Measurements from ENCODE around the gene MSRB1. TPM values are rescaled to one million over a fixed set of nuclear protein-coding genes. Genes with fewer than 3 reads are reported as not detected.
"Not testable (repeated sequence)": the region's sequence is repeated elsewhere in the genome, so short reads cannot be mapped to it uniquely, and the experiment has no call there.

MSRB1 gene
- total RNA-seq, 1 experiment from 2014 or later = 49.4 TPM

DNA sequence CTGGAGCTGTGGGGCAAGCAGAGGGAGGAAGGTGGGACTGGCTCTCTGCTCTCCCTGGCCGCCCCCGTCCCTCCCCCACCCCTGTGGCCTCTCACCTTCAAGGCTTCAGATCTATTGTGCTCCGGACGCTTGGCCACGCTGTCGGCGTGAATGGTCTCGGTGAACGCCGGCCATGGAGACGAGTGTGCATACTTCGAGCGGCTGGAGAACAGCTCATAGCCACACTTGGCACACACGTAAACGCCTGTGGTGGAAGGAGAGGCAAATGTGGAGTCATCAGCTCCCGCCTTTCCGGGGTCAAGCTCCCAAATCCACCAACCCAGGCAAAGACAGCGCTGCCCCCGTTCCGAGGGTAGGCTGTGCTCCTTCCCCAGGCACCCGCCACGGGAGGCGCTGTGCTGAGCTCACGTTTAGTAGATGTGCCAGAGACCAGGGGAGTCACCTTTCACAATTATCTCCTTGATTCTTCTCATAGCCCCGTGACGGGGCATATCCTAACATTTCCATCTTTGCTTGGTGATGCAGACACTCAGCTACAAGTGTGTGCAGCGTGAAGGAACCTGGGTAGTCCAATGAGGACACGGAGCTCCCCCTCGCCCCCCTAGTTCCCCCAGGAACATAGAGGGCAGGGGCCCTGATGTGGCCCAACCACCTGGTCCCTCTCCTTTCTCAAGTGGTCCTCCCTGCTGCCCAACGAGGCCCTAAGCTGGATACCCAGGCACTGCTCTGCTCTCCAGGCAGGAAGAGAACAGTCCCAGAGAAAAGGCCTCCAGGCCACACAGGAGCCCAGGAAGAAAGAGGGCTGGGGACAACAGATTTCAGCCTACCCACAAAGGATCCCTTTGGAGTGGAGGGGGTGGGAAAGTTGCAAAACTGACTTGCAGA lies 1.6 kb downstream of the MSRB1 start:
- intact Hi-C loops (cut with micrococcal nuclease; ENCODE audit: unreplicated experiment) = loop anchor here (2.0 to 5.0 kb wide), 2 partner anchors 17 to 159 kb away; partner anchors contain the start of genes NDUFB10, NUBP2 and SPSB3
- peak overlapping the region; percentile 61 for H3K27ac ChIP-seq
- DNase-seq = no peak
- no peaks in the 10 kb centered on the region for H3K9me3 ChIP-seq (ENCODE audit: insufficient read depth, low read depth)
- H3K4me2 ChIP-seq = peak overlapping the region; percentile 86
- no peaks in the 10 kb centered on the region for H3K36me3 ChIP-seq (ENCODE audit: low read depth)
- peaks cover 44% of the 10 kb centered on the region; the same call in 1 of the 2 replicates for H3F3A ChIP-seq (ENCODE audit: insufficient read depth, low read depth)
- H3K4me1 ChIP-seq (replicated peaks; ENCODE audit: insufficient read depth) = peaks cover 21% of the 10 kb centered on the region
- no peak overlapping the region for H2AFZ ChIP-seq
- no peaks in the 10 kb centered on the region for H3K9me2 ChIP-seq (ENCODE audit: insufficient read depth)
- TF ChIP-seq, protein P1, sequence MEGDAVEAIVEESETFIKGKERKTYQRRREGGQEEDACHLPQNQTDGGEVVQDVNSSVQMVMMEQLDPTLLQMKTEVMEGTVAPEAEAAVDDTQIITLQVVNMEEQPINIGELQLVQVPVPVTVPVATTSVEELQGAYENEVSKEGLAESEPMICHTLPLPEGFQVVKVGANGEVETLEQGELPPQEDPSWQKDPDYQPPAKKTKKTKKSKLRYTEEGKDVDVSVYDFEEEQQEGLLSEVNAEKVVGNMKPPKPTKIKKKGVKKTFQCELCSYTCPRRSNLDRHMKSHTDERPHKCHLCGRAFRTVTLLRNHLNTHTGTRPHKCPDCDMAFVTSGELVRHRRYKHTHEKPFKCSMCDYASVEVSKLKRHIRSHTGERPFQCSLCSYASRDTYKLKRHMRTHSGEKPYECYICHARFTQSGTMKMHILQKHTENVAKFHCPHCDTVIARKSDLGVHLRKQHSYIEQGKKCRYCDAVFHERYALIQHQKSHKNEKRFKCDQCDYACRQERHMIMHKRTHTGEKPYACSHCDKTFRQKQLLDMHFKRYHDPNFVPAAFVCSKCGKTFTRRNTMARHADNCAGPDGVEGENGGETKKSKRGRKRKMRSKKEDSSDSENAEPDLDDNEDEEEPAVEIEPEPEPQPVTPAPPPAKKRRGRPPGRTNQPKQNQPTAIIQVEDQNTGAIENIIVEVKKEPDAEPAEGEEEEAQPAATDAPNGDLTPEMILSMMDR (conservative IDR thresholded peaks at IDR 0.05) = no peak
- no peak for TF ChIP-seq EZH2 (IDR thresholded peaks at IDR 0.05; ENCODE audit: low read depth)
- peaks cover 18% of the 10 kb centered on the region; the same call in 1 of the 2 replicates for H3K79me2 ChIP-seq (ENCODE audit: low read depth)
- TSS peak; percentile 28 for BruUV-seq (replicated peaks)
- no peaks in the 10 kb centered on the region for H3K27me3 ChIP-seq (ENCODE audit: insufficient read depth, low read depth)
- H3K4me3 ChIP-seq = peak overlapping the region; percentile 81; the same call in 1 of the 2 replicates
- POLR2A ChIA-PET (ENCODE audit: unreplicated experiment) = interaction anchor here (0.7 kb wide), 1 partner anchor 27 kb away, joined by 4 read pairs; no protein-coding TSS in a partner anchor
- H4K20me1 ChIP-seq (ENCODE audit: insufficient read depth) = 0 out of 2 replicates have a peak, but pooled peaks cover 3% of the 10 kb centered on the region
- CTCF ChIA-PET = interaction anchor here (0.6 kb wide), 1 partner anchor 8 kb away, joined by 3 read pairs; no protein-coding TSS in a partner anchor

DNA sequence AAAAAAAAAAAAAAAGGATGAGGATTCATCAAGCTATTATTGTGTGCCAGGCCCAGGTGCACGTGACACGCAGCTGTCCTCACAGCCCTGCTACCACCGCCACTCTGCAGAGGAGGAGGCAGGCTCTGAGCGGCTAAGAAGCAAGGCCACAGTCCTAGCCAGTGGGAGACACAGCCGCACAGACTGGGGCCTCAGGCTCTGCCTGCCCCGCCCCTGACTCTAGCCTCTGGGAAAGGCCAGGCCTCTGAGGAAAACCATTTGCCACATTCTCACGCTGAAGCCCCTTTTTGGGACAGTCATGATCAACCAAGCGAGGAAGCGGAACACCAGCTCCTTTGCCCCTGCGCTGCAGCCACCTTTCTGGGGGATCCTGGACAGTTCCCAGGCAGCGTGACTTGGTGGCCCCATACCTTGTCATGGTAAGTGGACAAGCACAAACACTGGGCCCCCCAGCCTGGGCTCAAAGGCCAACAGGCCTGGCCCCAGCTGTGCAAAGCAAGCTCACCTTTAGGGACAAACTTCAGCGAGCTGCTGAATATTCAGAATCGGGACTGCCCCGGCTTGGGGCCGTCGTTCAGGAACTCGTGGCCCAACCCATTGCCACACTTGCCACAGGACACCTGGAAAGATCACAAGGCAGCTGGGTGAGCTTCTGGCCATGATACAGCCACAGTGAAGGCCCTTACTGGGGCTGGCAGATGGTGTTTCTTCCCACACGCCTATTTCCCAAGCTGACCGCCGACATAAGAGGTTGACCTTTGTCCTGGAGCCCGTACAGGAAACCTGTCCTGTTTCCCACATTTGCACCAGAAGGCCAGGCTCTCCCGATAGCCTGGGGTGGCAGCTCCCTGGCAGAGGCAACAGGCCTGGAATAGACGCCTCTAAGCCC lies 2.5 kb downstream of the MSRB1 start:
- Histone ChIP-seq H3K27ac (no peak overlapping the region), H3K4me3 (no peak overlapping the region), H2AFZ (no peak overlapping the region), H3K9me3 (ENCODE audit: insufficient read depth, low read depth) (no peaks in the 10 kb centered on the region), H3K27me3 (ENCODE audit: insufficient read depth, low read depth) (no peaks in the 10 kb centered on the region), H3F3A (ENCODE audit: insufficient read depth, low read depth) (peaks cover 50% of the 10 kb centered on the region), H3K79me2 (ENCODE audit: low read depth) (peaks cover 18% of the 10 kb centered on the region; the same call in 1 of the 2 replicates), H3K9me2 (ENCODE audit: insufficient read depth) (no peaks in the 10 kb centered on the region), H3K4me1 (replicated peaks; ENCODE audit: insufficient read depth) (peaks cover 28% of the 10 kb centered on the region), H3K4me2 (peak overlapping the region; percentile 86), H3K36me3 (ENCODE audit: low read depth) (no peaks in the 10 kb centered on the region), H4K20me1 (ENCODE audit: insufficient read depth) (0 out of 2 replicates have a peak, but pooled peaks cover 3% of the 10 kb centered on the region)
- no TSS peak for BruUV-seq (replicated peaks)
- intact Hi-C loops (cut with micrococcal nuclease; ENCODE audit: unreplicated experiment) = loop anchor here (5.0 kb wide), 1 partner anchor 158 kb away; the partner anchor contains the start of genes NUBP2 and SPSB3
- TF ChIP-seq EZH2 (IDR thresholded peaks at IDR 0.05; ENCODE audit: low read depth) = no peak
- TF ChIP-seq, protein P1 (conservative IDR thresholded peaks at IDR 0.05) = no peak
- POLR2A ChIA-PET (ENCODE audit: unreplicated experiment) = interaction anchor here (0.7 kb wide), 1 partner anchor 26 kb away, joined by 4 read pairs; no protein-coding TSS in a partner anchor
- no peak for DNase-seq
- CTCF ChIA-PET = interaction anchor here (0.5 to 0.7 kb wide), 4 partner anchors 9 to 220 kb away, joined by 3 to 13 read pairs (median 5); no protein-coding TSS in a partner anchor

DNA sequence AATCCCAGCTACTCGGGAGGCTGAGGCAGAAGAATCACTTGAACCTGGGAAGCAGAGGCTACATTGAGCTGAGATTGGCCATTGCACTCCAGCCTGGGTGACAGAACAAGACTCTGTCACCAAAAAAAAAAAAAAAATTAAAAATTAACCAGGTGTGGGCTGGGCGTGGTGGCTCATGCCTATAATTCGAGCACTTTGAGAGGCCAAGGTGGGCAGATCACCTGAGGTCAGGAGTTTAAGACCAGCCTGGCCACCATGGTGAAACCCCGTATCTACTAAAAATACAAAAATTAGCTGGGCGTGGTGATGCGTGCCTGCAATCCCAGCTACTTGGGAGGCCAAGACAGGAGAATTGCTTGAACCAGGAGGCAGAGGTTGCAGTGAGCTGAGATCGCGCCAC lies 3.2 kb downstream of the MSRB1 start:
- Histone ChIP-seq H3K4me1 (replicated peaks; ENCODE audit: insufficient read depth) (peaks cover 34% of the 10 kb centered on the region), H3F3A (ENCODE audit: insufficient read depth, low read depth) (peaks cover 57% of the 10 kb centered on the region), H3K79me2 (ENCODE audit: low read depth) (peaks cover 18% of the 10 kb centered on the region; the same call in 1 of the 2 replicates)
- DNase-seq; H3K9me2 ChIP-seq (ENCODE audit: insufficient read depth); H3K4me2 ChIP-seq; H3K4me3 ChIP-seq; POLR2A ChIA-PET (ENCODE audit: unreplicated experiment); H3K9me3 ChIP-seq (ENCODE audit: insufficient read depth, low read depth); BruUV-seq (replicated peaks); H4K20me1 ChIP-seq (ENCODE audit: insufficient read depth); H3K36me3 ChIP-seq (ENCODE audit: low read depth); H3K27me3 ChIP-seq (ENCODE audit: insufficient read depth, low read depth); H3K27ac ChIP-seq; H2AFZ ChIP-seq: not testable (repeated sequence)
- CTCF ChIA-PET = interaction anchor here (0.5 to 0.7 kb wide), 2 partner anchors 207 to 219 kb away, joined by 5 to 13 read pairs; no protein-coding TSS in a partner anchor
- intact Hi-C loops (cut with micrococcal nuclease; ENCODE audit: unreplicated experiment) = loop anchor here (5.0 kb wide), 1 partner anchor 158 kb away; the partner anchor contains the start of genes NUBP2 and SPSB3

All from PC-9 (cell line).